SH-SY5Y (cell line): ENCODE data around the gene SEC63.

Experiments
- GATA2 ChIP-seq: IDR thresholded peaks from 2 replicates; pipeline ENCODE4 v1.6.1; 2011; ENCODE audit warnings: mild to moderate bottlenecking, low read depth, low read length
- GATA3 ChIP-seq: IDR thresholded peaks from 2 replicates; pipeline ENCODE4 v1.6.1; 2011; ENCODE audit warnings: low read depth, mild to moderate bottlenecking, low read length, moderate library complexity

DNA sequence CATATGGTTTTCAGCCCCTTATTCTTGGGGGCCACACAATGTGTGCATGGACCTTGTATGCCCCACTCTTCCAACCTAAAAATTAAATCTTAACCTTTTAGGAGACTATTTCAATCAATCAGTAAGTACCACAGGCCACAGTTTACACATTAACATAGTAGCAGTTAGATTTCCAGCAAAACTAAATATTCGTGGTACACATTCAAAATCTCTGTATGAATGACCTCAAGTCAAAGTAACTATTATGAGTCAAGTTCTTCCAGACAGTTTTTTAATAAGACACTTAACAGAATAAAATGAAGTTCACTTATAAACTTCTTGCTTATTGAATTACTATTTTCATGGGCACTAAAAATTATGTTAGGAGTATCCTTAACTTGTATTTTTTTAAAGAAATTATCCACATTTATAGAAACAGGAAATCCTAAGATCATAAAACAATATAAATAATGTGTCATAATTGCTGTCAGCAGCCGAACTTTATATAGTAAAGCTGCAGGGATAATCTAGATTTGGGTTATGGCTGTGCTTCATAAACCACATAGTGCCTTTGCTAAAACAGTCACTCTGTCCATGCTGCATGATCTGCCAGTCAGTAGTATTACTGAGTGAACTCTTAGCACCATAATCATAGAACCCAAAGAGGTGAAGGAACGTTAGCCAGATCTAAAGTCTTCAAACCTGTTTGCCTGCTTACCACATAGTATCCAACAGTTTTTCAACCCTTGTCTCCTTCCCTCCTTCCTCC is 21.7 kb downstream of the SEC63 start:
- TF ChIP-seq GATA2 = no peak
- no peak for TF ChIP-seq GATA3
